B cell (primary cell): ENCODE data around the gene GINS3. TPM values are rescaled to one million over a fixed set of nuclear protein-coding genes. Genes with fewer than 3 reads are reported as not detected.

Source experiments
- ATAC-seq: fragments of 200-7000 bp; cut with Tn5 transposase; one replicate; pipeline ENCODE4 v1.10.0; 2021; ENCODE audit warnings: low read depth, mild to moderate bottlenecking, moderate number of reproducible peaks, moderate library complexity
- CTCF ChIA-PET: fragments of 350-600 bp; sonication (Branson Sonifier 250); formaldehyde crosslinking; loops from one replicate; lab custom pipeline; 2021; ENCODE audit warnings: antibody characterized with exemption, inconsistent platforms; lab: Charles Lee
- POLR2A ChIA-PET: fragments of 350-600 bp; sonication (Branson Sonifier 250); formaldehyde crosslinking; loops from one replicate; lab custom pipeline; 2021; ENCODE audit warnings: antibody characterized with exemption; lab: Charles Lee
- DNase-seq: peaks from one replicate; pipeline ENCODE4 v3.0.0; 2013
- H2AFZ ChIP-seq: 2 replicates; pipeline ENCODE4 v1.6.1; 2012; ENCODE audit warnings: mild to moderate bottlenecking, low read depth, low read length; ENCODE audit not compliant: insufficient read depth, poor library complexity, severe bottlenecking
- H3K27ac ChIP-seq, 2 donors: 1 replicate in 1 of 2; 2 replicates in 1 of 2; pipeline ENCODE4 v1.5.1; 2012 to 2013; ENCODE audit warnings: low read length in 2 of 2, mild to moderate bottlenecking in 2 of 2, moderate library complexity in 1 of 2
- H3K27me3 ChIP-seq, 4 experiments: fragments of 200-600 bp in 1 of 4; sonication (generic) in 1 of 4; replicated peaks in 1 of 4; 1 replicate in 2 of 4; 2 replicates in 2 of 4; pipeline versions ENCODE4 v1.6.1 to v1.7.0; 2013 to 2016; ENCODE audit warnings: low read length in 3 of 4, mild to moderate bottlenecking in 2 of 4, mixed read lengths in 1 of 4, moderate library complexity in 1 of 4; ENCODE audit not compliant: insufficient read depth in 4 of 4, control insufficient read depth in 3 of 4; ENCODE audit errors: control extremely low read depth in 1 of 4
- H3K36me3 ChIP-seq, 2 experiments: replicated peaks in 1 of 2; 1 replicate in 1 of 2; 2 replicates in 1 of 2; pipeline versions ENCODE4 v1.6.1 to v1.7.1; 2013; ENCODE audit warnings: low read length in 1 of 2; ENCODE audit not compliant: insufficient read depth in 2 of 2, control insufficient read depth in 1 of 2; ENCODE audit errors: control extremely low read depth in 1 of 2, extremely low read depth in 1 of 2
- H3K4me1 ChIP-seq, 2 donors: fragments of 200-600 bp in 1 of 2; sonication (generic) in 1 of 2; 1 replicate in 1 of 2; 2 replicates in 1 of 2; pipeline versions ENCODE4 v1.5.1 to v1.6.1; 2013 to 2017; ENCODE audit warnings: low read length in 2 of 2; ENCODE audit not compliant: control insufficient read depth in 2 of 2, insufficient read depth in 2 of 2
- H3K4me2 ChIP-seq: replicated peaks from 2 replicates; pipeline ENCODE3; 2012; ENCODE audit warnings: mild to moderate bottlenecking, low read depth, low read length; ENCODE audit not compliant: poor library complexity, severe bottlenecking
- H3K4me3 ChIP-seq, 5 experiments: fragments of 200-600 bp in 1 of 5; sonication (generic) in 1 of 5; 1 replicate in 3 of 5; 2 replicates in 2 of 5; pipeline versions ENCODE4 v1.5.1 to v1.7.0; 2011 to 2016; ENCODE audit warnings: low read length in 4 of 5, mild to moderate bottlenecking in 4 of 5, low read depth in 2 of 5, control low read depth in 1 of 5, moderate library complexity in 1 of 5; ENCODE audit not compliant: insufficient read depth in 1 of 5; ENCODE audit errors: control extremely low read depth in 1 of 5, extremely low read depth in 1 of 5
- H3K79me2 ChIP-seq: fragments of 200-600 bp; sonication (generic); one replicate; pipeline ENCODE4 v1.6.0; 2016; ENCODE audit warnings: low read length; ENCODE audit not compliant: control insufficient read depth, insufficient read depth
- H3K9ac ChIP-seq: fragments of 200-600 bp; sonication (generic); 2 replicates; pipeline ENCODE4 v1.6.1; 2017; ENCODE audit warnings: mild to moderate bottlenecking, low read length, moderate library complexity
- H3K9me3 ChIP-seq, 3 donors: one replicate each; pipeline versions ENCODE4 v1.6.1 to v1.7.1; 2013; ENCODE audit warnings: low read length in 2 of 3; ENCODE audit not compliant: control insufficient read depth in 2 of 3, insufficient read depth in 1 of 3; ENCODE audit errors: control extremely low read depth in 1 of 3
- H4K20me1 ChIP-seq: 2 replicates; pipeline ENCODE4 v1.6.0; 2012; ENCODE audit warnings: mild to moderate bottlenecking, low read length; ENCODE audit not compliant: insufficient read depth, control insufficient read depth, poor library complexity, severe bottlenecking
- H3K27ac Mint-ChIP-seq: one replicate; pipeline ENCODE4 v1.8.0; 2021; ENCODE audit warnings: mixed read lengths
- H3K27me3 Mint-ChIP-seq: one replicate; pipeline ENCODE4 v1.8.0; 2021; ENCODE audit warnings: mixed read lengths
- H3K4me1 Mint-ChIP-seq: one replicate; pipeline ENCODE4 v1.8.0; 2021; ENCODE audit warnings: mixed read lengths
- H3K4me3 Mint-ChIP-seq: one replicate; pipeline ENCODE4 v1.8.0; 2021; ENCODE audit warnings: mixed read lengths
- H3K9me3 Mint-ChIP-seq: one replicate; pipeline ENCODE4 v1.8.0; 2022; ENCODE audit warnings: mixed read lengths; ENCODE audit not compliant: insufficient read depth
- EZH2 ChIP-seq: IDR thresholded peaks from 2 replicates; pipeline ENCODE4 v1.6.1; 2012; ENCODE audit warnings: borderline replicate concordance, low read depth, mild to moderate bottlenecking, moderate library complexity, low read length; ENCODE audit not compliant: insufficient read depth, poor library complexity, severe bottlenecking
- WGBS: methylation state at CpG from one replicate; pipeline ENCODE4 v1.1.5; 2013; ENCODE audit warnings: missing lambda C conversion rate; ENCODE audit not compliant: insufficient coverage; 5-methylcytosine and 5-hydroxymethylcytosine counted together
- intact Hi-C: fragments of 100-400 bp; cut with micrococcal nuclease; formaldehyde crosslinking; loops from one replicate; pipeline ENCODE4 v1.10.0; 2022
- polyA plus RNA-seq: library from polyadenylated mRNA; depleted of rRNA; stranded (reverse); fragments of >200 nt; gene quantifications from 2 replicates; pipeline ENCODE4 v1.2.3, GENCODE V29; 2012
- small RNA-seq: library from RNA; depleted of rRNA; stranded (forward); fragments of <200 nt; gene quantifications from one replicate; pipeline ENCODE3, GENCODE V24; 2012; ENCODE audit warnings: low replicate concordance, low read depth; ENCODE audit not compliant: insufficient read length
- total RNA-seq, 2 donors: library from RNA; stranded (reverse); fragments of 120-200 nt in 1 of 2; gene quantifications; 1 replicate in 1 of 2; 2 replicates in 1 of 2; pipeline versions ENCODE4 v1.2.3 to v1.2.4, GENCODE V29; 2013 to 2022
- TF ChIP-seq, protein P1 (sequence below): fragments of 200-600 bp; IDR thresholded peaks from one replicate; pipeline ENCODE4 v1.8.0; 2022; ENCODE audit warnings: antibody characterized with exemption, mild to moderate bottlenecking

GINS3 gene
- total and polyA plus RNA-seq, 2 donors (not counting 1 experiment from before 2014, with no cell fraction given) = 1.1 to 2.3 TPM

DNA sequence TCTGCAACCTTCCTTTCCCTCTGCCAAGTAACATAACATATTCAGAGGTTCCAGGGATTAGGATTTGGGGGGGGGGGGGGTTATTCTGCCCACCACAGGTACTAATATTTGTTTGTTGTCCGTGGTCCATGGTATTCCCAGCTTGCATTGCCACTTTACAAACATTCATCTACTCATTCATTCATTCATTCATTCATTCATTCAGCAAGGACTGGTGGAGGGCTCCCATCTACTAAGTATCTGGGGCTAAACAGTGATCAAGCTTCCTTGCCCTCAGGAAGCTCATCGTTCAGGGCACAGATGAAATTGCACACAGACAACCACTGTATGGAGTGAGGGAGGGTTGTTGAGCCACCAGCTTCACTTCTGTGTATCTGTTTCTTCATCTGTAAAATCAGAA is 61.9 kb downstream of the GINS3 start:
- Histone ChIP-seq H3K9me3 (no peaks in the 10 kb centered on the region), H3K4me2 (no peak overlapping the region), H3K27me3 (peaks cover 0 to 3% (median 0%) of the 10 kb centered on the region in 4 experiments), H4K20me1 (no peaks in the 10 kb centered on the region), H3K27ac (no peak overlapping the region), H3K4me3 (no peak overlapping the region), H3K4me1 (no peaks in the 10 kb centered on the region), H2AFZ (no peak overlapping the region), H3K36me3 (no peaks in the 10 kb centered on the region), H3K79me2 (no peaks in the 10 kb centered on the region), H3K9ac (no peak overlapping the region)
- WGBS = no CpG with 5 or more reads among the region's 2 CpGs
- Mint-ChIP-seq H3K9me3 (no peaks in the 10 kb centered on the region), H3K4me3 (no peak overlapping the region), H3K4me1 (peaks cover 2% of the 10 kb centered on the region), H3K27me3 (peaks cover 9% of the 10 kb centered on the region), H3K27ac (no peak overlapping the region)
- intact Hi-C loops = no loop called here
- ChIA-PET POLR2A (interaction anchor here (0.5 kb wide), 1 partner anchor 1597 kb away, joined by 5 read pairs; no protein-coding TSS in a partner anchor), CTCF (interaction anchor here (1.3 to 1.4 kb wide), 2 partner anchors 15 to 60 kb away, joined by 4 read pairs; no protein-coding TSS in a partner anchor)
- no peak for ATAC-seq
- TF ChIP-seq, protein P1, sequence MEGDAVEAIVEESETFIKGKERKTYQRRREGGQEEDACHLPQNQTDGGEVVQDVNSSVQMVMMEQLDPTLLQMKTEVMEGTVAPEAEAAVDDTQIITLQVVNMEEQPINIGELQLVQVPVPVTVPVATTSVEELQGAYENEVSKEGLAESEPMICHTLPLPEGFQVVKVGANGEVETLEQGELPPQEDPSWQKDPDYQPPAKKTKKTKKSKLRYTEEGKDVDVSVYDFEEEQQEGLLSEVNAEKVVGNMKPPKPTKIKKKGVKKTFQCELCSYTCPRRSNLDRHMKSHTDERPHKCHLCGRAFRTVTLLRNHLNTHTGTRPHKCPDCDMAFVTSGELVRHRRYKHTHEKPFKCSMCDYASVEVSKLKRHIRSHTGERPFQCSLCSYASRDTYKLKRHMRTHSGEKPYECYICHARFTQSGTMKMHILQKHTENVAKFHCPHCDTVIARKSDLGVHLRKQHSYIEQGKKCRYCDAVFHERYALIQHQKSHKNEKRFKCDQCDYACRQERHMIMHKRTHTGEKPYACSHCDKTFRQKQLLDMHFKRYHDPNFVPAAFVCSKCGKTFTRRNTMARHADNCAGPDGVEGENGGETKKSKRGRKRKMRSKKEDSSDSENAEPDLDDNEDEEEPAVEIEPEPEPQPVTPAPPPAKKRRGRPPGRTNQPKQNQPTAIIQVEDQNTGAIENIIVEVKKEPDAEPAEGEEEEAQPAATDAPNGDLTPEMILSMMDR = no peak
- no peak for TF ChIP-seq EZH2
- DNase-seq = no peak

DNA sequence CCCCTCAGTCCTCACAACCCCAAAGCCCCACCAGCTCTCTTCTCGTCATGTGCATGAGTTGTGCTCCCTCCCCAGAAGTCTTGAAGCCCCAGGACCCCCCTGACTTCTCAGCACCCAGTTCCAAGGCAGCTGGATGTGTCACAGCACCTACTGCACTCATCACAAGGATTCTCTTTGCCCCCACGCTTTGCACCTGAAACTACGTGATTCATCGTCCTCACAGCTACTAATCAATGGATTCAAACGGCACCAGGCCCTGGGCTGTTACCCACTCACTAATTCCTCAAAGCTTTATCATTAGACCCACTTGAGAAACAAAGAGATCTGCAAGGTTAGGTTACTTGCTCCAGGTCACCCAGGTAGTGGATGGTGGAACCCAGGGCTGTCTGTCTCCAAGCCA is 62.6 kb downstream of the GINS3 start:
- Histone ChIP-seq H3K27ac (no peak overlapping the region), H3K36me3 (no peaks in the 10 kb centered on the region), H3K27me3 (peaks cover 0 to 3% (median 0%) of the 10 kb centered on the region in 4 experiments), H3K79me2 (no peaks in the 10 kb centered on the region), H3K9ac (no peak overlapping the region), H3K9me3 (no peaks in the 10 kb centered on the region), H4K20me1 (no peaks in the 10 kb centered on the region), H2AFZ (no peak overlapping the region), H3K4me3 (no peak overlapping the region), H3K4me1 (no peaks in the 10 kb centered on the region), H3K4me2 (no peak overlapping the region)
- intact Hi-C loops = no loop called here
- DNase-seq (no peak), ATAC-seq (no peak)
- Mint-ChIP-seq H3K9me3 (no peaks in the 10 kb centered on the region), H3K4me3 (no peak overlapping the region), H3K4me1 (peaks cover 2% of the 10 kb centered on the region), H3K27ac (no peak overlapping the region), H3K27me3 (peaks cover 9% of the 10 kb centered on the region)
- WGBS = 95% methylated on average over 3 of the region's 5 CpGs
- POLR2A ChIA-PET = no interaction called here
- no peak for TF ChIP-seq EZH2
- TF ChIP-seq, protein P1 = no peak
- CTCF ChIA-PET = interaction anchor here (1.1 to 1.4 kb wide), 3 partner anchors 15 to 119 kb away, joined by 4 to 5 read pairs (median 4); no protein-coding TSS in a partner anchor

Small RNA genes within 50 kb of the gene (small RNA-seq; reads per million reads assigned to genes)
- gene RNU6-1110P (not detected), gene RNU6-269P (not detected)

Other genes starting within 250 kb of the GINS3 start
- gene CSNK2A2, start 194.4 kb upstream of the GINS3 start, total RNA-seq = 63.5 and 69.4 TPM in 2 replicates
- 21.3 and 24.8 TPM in 2 replicates for gene CSNK2A2, start 194.4 kb upstream of the GINS3 start, polyA plus RNA-seq
- gene PRSS54, start 97.4 kb upstream of the GINS3 start, total RNA-seq = not detected in 2 replicates
- gene PRSS54, start 97.4 kb upstream of the GINS3 start, polyA plus RNA-seq = not detected in 2 replicates
- 0.96 and 3.6 TPM in 2 replicates for gene NDRG4, start 107.7 kb downstream of the GINS3 start, total RNA-seq
- gene NDRG4, start 107.7 kb downstream of the GINS3 start, polyA plus RNA-seq = 0.97 and 1.1 TPM in 2 replicates
- 37.4 and 41.0 TPM in 2 replicates for gene SETD6, start 123.0 kb downstream of the GINS3 start, total RNA-seq
- gene SETD6, start 123.0 kb downstream of the GINS3 start, polyA plus RNA-seq = 24.2 and 26.5 TPM in 2 replicates
- 246 and 268 TPM in 2 replicates for gene CNOT1, start 237.4 kb downstream of the GINS3 start, total RNA-seq
- 211 and 374 TPM in 2 replicates for gene CNOT1, start 237.4 kb downstream of the GINS3 start, polyA plus RNA-seq